Endothelial cell of umbilical vein (primary cell): ENCODE results near the gene RPS28. TPM values are rescaled to one million over a fixed set of nuclear protein-coding genes. Genes with fewer than 3 reads are reported as not detected.
A peak's percentile ranks its signal among the peaks of the same experiment; 100 is the strongest.

Experiments used
- BruUV-seq: library from RNA; stranded (reverse); fragments of 400-500 nt; replicated peaks from 2 replicates; lab custom pipeline; 2021; lab: Mats Ljungman, UMichigan
- CTCF ChIA-PET: fragments of 300-600, 350-600 bp; sonication (Branson Sonifier 250); formaldehyde crosslinking; loops from one replicate; lab custom pipeline; 2021; ENCODE audit warnings: antibody characterized with exemption, inconsistent platforms; lab: Charles Lee
- POLR2A ChIA-PET: fragments of 300-600, 350-600 bp; sonication (Branson Sonifier 250); formaldehyde crosslinking; loops from one replicate; lab custom pipeline; 2021; ENCODE audit warnings: antibody characterized with exemption, inconsistent platforms; lab: Charles Lee
- DNase-seq: peaks from one replicate; pipeline ENCODE4 v3.0.0-alpha.2; 2011; ENCODE audit warnings: low read depth, low spot score
- FAIRE-seq: peaks from 2 replicates; lab custom pipeline; 2011; peaks lifted over from hg19 to GRCh38; lab: Jason Lieb, UNC
- H2AFZ ChIP-seq: 2 replicates; pipeline ENCODE4 v1.6.0; 2012; ENCODE audit warnings: low read depth, low read length, control low read depth, inconsistent platforms
- H3K27ac ChIP-seq: 2 replicates; pipeline ENCODE4 v1.5.1; 2011; ENCODE audit warnings: low read depth, mild to moderate bottlenecking, control low read depth, low read length, moderate library complexity; ENCODE audit not compliant: insufficient read depth
- H3K27me3 ChIP-seq, 2 experiments: 2 replicates each; pipeline versions ENCODE4 v1.6.0 to v1.6.1; 2011; ENCODE audit warnings: low read length in 2 of 2, mixed read lengths in 1 of 2; ENCODE audit not compliant: control insufficient read depth in 2 of 2, insufficient read depth in 2 of 2
- H3K36me3 ChIP-seq, 2 experiments: 2 replicates in 1 of 2; 3 replicates in 1 of 2; pipeline ENCODE4 v1.5.1; 2011; ENCODE audit warnings: low read length in 2 of 2, mild to moderate bottlenecking in 1 of 2, moderate library complexity in 1 of 2; ENCODE audit not compliant: control insufficient read depth in 2 of 2, insufficient read depth in 2 of 2; ENCODE audit errors: extremely low read depth in 1 of 2
- H3K4me1 ChIP-seq: 3 replicates; pipeline ENCODE4 v1.5.1; 2011; ENCODE audit warnings: mild to moderate bottlenecking, low read length; ENCODE audit not compliant: control insufficient read depth, insufficient read depth; ENCODE audit errors: extremely low read depth
- H3K4me2 ChIP-seq: 2 replicates; pipeline ENCODE4 v1.6.1; 2011; ENCODE audit warnings: low read length, control low read depth, mixed read lengths; ENCODE audit not compliant: insufficient read depth
- H3K4me3 ChIP-seq, 3 experiments: fragments of 200-600 bp in 1 of 3; sonication (generic), shearing (Covaris generic) in 1 of 3; replicated peaks in 1 of 3; 2 replicates each; pipeline ENCODE4 v1.5.1; 2011 to 2016; ENCODE audit warnings: control low read depth in 3 of 3, low read length in 3 of 3, mild to moderate bottlenecking in 2 of 3, inconsistent platforms in 1 of 3, low read depth in 1 of 3, moderate library complexity in 1 of 3; ENCODE audit not compliant: insufficient read depth in 1 of 3
- H3K79me2 ChIP-seq: 2 replicates; pipeline ENCODE4 v1.6.0; 2012; ENCODE audit warnings: low read length, inconsistent platforms; ENCODE audit not compliant: control insufficient read depth, insufficient read depth
- H3K9ac ChIP-seq: replicated peaks from 2 replicates; pipeline ENCODE3; 2011; ENCODE audit warnings: low read length, control low read depth; ENCODE audit not compliant: insufficient read depth; ENCODE audit errors: extremely low read depth
- H3K9me1 ChIP-seq: replicated peaks from 3 replicates; pipeline ENCODE4 v1.6.0; 2011; ENCODE audit warnings: mild to moderate bottlenecking, low read length; ENCODE audit not compliant: control insufficient read depth, insufficient read depth; ENCODE audit errors: extremely low read depth
- H3K9me3 ChIP-seq: replicated peaks from 2 replicates; pipeline ENCODE4 v1.5.1; 2012; ENCODE audit warnings: low read length, inconsistent platforms; ENCODE audit not compliant: control insufficient read depth, insufficient read depth
- H4K20me1 ChIP-seq: replicated peaks from 2 replicates; pipeline ENCODE3; 2011; ENCODE audit warnings: mild to moderate bottlenecking, low read length; ENCODE audit not compliant: control insufficient read depth, insufficient read depth; ENCODE audit errors: extremely low read depth
- CTCF ChIP-seq, 2 donors: IDR thresholded peaks; 1 replicate in 1 of 2; 2 replicates in 1 of 2; pipeline ENCODE4 v1.5.1; 2011; ENCODE audit warnings: low read length in 2 of 2, mild to moderate bottlenecking in 2 of 2, moderate library complexity in 2 of 2, control low read depth in 1 of 2, inconsistent platforms in 1 of 2, low read depth in 1 of 2; ENCODE audit not compliant: insufficient read depth in 1 of 2; ENCODE audit errors: extremely low read depth in 1 of 2
- EZH2 ChIP-seq: IDR thresholded peaks from 2 replicates; pipeline ENCODE4 v1.6.1; 2012; ENCODE audit warnings: borderline replicate concordance, low read depth, mild to moderate bottlenecking, moderate library complexity, low read length, inconsistent platforms; ENCODE audit not compliant: severe bottlenecking
- FOS ChIP-seq: IDR thresholded peaks from 2 replicates; pipeline ENCODE4 v1.6.1; 2011; ENCODE audit warnings: mild to moderate bottlenecking, low read length, moderate library complexity, borderline replicate concordance; ENCODE audit not compliant: insufficient read depth
- GATA2 ChIP-seq: IDR thresholded peaks from 2 replicates; pipeline ENCODE4 v1.7.0; 2011; ENCODE audit warnings: low read depth, mild to moderate bottlenecking, moderate library complexity, mixed read lengths, low read length; ENCODE audit not compliant: insufficient read length, insufficient read depth
- JUN ChIP-seq: IDR thresholded peaks from 2 replicates; pipeline ENCODE4 v1.6.1; 2011; ENCODE audit warnings: borderline replicate concordance, low read depth; ENCODE audit not compliant: insufficient read length, insufficient read depth
- MAX ChIP-seq: IDR thresholded peaks from 2 replicates; pipeline ENCODE4 v1.6.1; 2011; ENCODE audit not compliant: insufficient read depth, insufficient read length
- MYC ChIP-seq: IDR thresholded peaks from one replicate; pipeline ENCODE4 v1.6.1; 2011; ENCODE audit warnings: mild to moderate bottlenecking, low read depth, low read length
- POLR2A ChIP-seq: IDR thresholded peaks from 2 replicates; pipeline ENCODE4 v1.6.1; 2012; ENCODE audit warnings: low read depth, mild to moderate bottlenecking, control low read depth, low read length
- POLR2AphosphoS5 ChIP-seq: IDR thresholded peaks from 2 replicates; pipeline ENCODE4 v1.6.1; 2012; ENCODE audit warnings: low read depth, mild to moderate bottlenecking, control low read depth, low read length, moderate library complexity; ENCODE audit not compliant: insufficient read depth
- dilution Hi-C: fragments of 300-500 bp; cut with MboI; formaldehyde crosslinking; loops from one replicate; pipeline ENCODE4 v1.15.0; 2019; ENCODE audit warnings: low sequenced_read_pairs; ENCODE audit not compliant: extremely low pct_ligation_motif_present
- intact Hi-C: fragments of 100-400 bp; cut with micrococcal nuclease; formaldehyde crosslinking; loops from one replicate; pipeline ENCODE4 v1.10.0; 2022
- polyA plus RNA-seq, 4 experiments: library from polyadenylated mRNA; depleted of rRNA in 3 of 4; stranded (reverse) in 3 of 4; unstranded in 1 of 4; fragments of >200 nt; gene quantifications; 2 replicates each; pipeline versions ENCODE4 v1.2.1 to v1.2.3, GENCODE V29; 2011 to 2012; ENCODE audit warnings: missing spikeins in 1 of 4
- total RNA-seq: library from RNA; stranded (reverse); gene quantifications from 2 replicates; pipeline ENCODE4 v1.2.3, GENCODE V29; 2021

RPS28 gene
- total and polyA plus RNA-seq, 2 donors (not counting 3 experiments of a cell fraction or from before 2014, with no cell fraction given) = 865 to 1,664 TPM

GRCh38 chr19:8366961-8367326 lies 45.6 kb downstream of the RPS28 start:
- TF ChIP-seq EZH2 (no peak), MAX (no peak), POLR2A (no peak), MYC (no peak), FOS (no peak), POLR2AphosphoS5 (no peak), JUN (no peak), CTCF (IDR thresholded peaks at IDR 0.05; ENCODE audit: extremely low read depth in 1 of 2, insufficient read depth in 1 of 2, low read depth in 1 of 2, low read length in 2 of 2) (no peak), GATA2 (no peak)
- H3K4me2 ChIP-seq = no peak overlapping the region
- intact Hi-C loops = loop anchor here (1.0 kb wide), 3 partner anchors 12 to 28 kb away; partner anchors contain the start of gene RAB11B
- ChIA-PET POLR2A (interaction anchor here (1.6 kb wide), 1 partner anchor 24 kb away, joined by 4 read pairs; no protein-coding TSS in a partner anchor), CTCF (interaction anchor here (1.3 to 2.1 kb wide), 5 partner anchors 10 to 46 kb away, joined by 3 to 30 read pairs (median 6); partner anchors contain the start of gene MARCHF2)
- peak overlapping the region; percentile 22 for H3K27ac ChIP-seq
- H4K20me1 ChIP-seq = no peaks in the 10 kb centered on the region
- no peaks in the 10 kb centered on the region for H3K36me3 ChIP-seq
- no peaks in the 10 kb centered on the region for H3K9me1 ChIP-seq
- no peak overlapping the region for H3K4me3 ChIP-seq
- no peaks in the 10 kb centered on the region for H3K9me3 ChIP-seq
- no peak overlapping the region for H2AFZ ChIP-seq
- H3K27me3 ChIP-seq = no peaks in the 10 kb centered on the region
- BruUV-seq = no TSS peak
- H3K4me1 ChIP-seq = peaks cover 30% of the 10 kb centered on the region
- no peak overlapping the region for H3K9ac ChIP-seq
- FAIRE-seq (no peak), DNase-seq (no peak)
- dilution Hi-C loops = no loop called here
- no peaks in the 10 kb centered on the region for H3K79me2 ChIP-seq
